ENCODE results near the gene HDGF.

Gene HDGF

DNA sequence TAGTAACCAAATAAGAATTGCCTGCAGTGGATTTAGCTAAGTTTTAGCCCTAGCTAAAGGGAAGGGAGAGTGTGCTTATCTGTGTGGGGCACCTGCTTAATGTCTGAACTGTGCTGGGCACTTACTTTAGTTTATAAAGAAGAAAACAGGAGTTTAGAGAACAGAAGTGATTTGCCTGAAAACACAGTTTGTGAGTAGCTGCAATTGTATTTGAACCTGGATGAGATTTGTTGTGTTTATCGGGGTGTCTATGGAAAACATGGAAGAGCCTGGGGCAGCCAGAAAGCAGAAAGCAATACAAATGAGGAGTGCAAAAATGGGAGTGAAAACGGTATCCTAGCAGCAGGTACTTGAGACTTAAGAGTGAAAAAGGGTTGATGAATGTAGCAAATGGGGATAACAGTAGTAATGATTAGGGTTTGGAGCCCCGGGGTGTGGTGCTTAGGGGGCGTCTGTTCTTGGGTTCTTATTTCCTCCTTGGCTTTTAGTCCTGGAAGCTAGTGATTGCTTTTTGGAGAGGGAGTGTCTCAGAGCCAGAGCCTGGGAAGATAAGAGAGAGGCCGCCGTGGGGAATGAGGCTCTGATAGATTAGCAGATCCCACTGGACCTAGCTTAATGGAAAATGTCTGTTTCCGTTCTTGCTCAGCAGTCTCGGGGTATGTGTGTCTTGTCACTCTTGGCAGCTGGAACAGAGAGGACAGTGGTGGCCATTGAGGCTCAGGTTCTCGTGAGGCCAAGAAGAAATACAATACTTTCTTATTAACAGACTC, 21.4 kb upstream of the HDGF start:
- TF ChIP-seq, protein P1, sequence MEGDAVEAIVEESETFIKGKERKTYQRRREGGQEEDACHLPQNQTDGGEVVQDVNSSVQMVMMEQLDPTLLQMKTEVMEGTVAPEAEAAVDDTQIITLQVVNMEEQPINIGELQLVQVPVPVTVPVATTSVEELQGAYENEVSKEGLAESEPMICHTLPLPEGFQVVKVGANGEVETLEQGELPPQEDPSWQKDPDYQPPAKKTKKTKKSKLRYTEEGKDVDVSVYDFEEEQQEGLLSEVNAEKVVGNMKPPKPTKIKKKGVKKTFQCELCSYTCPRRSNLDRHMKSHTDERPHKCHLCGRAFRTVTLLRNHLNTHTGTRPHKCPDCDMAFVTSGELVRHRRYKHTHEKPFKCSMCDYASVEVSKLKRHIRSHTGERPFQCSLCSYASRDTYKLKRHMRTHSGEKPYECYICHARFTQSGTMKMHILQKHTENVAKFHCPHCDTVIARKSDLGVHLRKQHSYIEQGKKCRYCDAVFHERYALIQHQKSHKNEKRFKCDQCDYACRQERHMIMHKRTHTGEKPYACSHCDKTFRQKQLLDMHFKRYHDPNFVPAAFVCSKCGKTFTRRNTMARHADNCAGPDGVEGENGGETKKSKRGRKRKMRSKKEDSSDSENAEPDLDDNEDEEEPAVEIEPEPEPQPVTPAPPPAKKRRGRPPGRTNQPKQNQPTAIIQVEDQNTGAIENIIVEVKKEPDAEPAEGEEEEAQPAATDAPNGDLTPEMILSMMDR (IDR thresholded peaks at IDR 0.05; ENCODE audit: insufficient read depth, low read length, poor library complexity, severe bottlenecking) = no peak
- peaks cover 3% of the 10 kb centered on the region for H3K36me3 ChIP-seq (ENCODE audit: control insufficient read depth, insufficient read depth, low read length)
- no peak overlapping the region for H3K4me3 ChIP-seq (replicated peaks; ENCODE audit: low read depth, low read length)
- H3K27me3 ChIP-seq (replicated peaks; ENCODE audit: control insufficient read depth, insufficient read depth, low read length) = no peaks in the 10 kb centered on the region
- no peak for DNase-seq (ENCODE audit: extremely low read depth, insufficient read length)

DNA sequence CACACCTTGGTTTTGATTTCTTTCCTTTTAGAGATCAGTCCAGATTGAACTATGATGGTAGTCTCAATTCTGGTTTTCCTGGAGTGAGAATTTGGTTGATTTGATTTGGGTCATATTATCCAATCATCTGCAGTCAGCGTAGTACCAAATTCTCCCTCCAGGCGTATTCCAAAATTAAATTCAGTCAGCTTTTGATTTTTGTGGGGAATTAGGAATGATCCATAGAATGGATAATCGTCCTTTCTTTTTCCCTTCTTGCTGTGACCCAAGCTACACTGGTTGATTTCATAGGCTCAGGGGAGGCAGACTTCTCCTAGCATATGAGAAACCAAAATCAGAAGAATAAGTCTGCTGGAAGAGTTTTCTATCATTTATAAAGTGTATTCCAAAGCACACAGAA, 20.7 kb upstream of the HDGF start:
- Histone ChIP-seq H3K4me3 (replicated peaks; ENCODE audit: low read depth, low read length) (no peak overlapping the region), H3K27me3 (replicated peaks; ENCODE audit: control insufficient read depth, insufficient read depth, low read length) (no peaks in the 10 kb centered on the region), H3K36me3 (ENCODE audit: control insufficient read depth, insufficient read depth, low read length) (peaks cover 3% of the 10 kb centered on the region)
- TF ChIP-seq, protein P1 (IDR thresholded peaks at IDR 0.05; ENCODE audit: insufficient read depth, low read length, poor library complexity, severe bottlenecking) = no peak
- DNase-seq (ENCODE audit: extremely low read depth, insufficient read length) = no peak

DNA sequence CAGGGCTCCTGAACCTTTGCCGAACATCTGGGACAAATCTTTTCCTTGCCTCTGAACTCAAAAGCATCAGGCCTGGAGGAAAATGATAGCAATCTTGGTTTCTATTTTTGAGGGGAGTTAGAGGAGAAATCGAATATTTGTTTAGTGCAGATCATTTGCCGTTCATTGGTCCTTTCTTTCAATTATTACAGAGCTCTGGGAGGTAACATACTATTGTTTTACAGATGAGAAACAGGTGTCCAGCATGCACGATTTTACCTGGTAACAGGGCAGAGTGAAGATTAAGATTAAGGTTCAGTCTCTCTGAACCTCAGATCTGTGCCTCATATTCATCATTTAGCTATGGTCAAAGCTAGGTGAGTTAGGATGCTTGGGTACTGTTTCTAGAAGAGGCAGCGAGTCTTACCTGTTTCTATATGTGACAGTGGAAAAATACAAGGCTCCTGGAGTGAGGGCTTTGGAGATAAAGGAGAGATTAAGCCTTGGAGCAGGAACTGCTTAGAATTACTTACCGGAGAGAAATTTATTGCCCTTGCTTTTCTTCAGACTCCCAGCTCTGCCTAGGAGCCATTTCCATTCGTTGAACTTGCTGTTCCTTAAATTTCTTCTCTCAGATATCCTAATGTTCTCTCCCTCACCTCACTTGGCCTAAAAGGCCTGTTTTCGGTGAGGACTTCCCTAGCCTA, 17.3 kb upstream of the HDGF start:
- Histone ChIP-seq H3K36me3 (ENCODE audit: control insufficient read depth, insufficient read depth, low read length) (peaks cover 3% of the 10 kb centered on the region), H3K4me3 (replicated peaks; ENCODE audit: low read depth, low read length) (peak overlapping the region; percentile 91), H3K27me3 (replicated peaks; ENCODE audit: control insufficient read depth, insufficient read depth, low read length) (no peaks in the 10 kb centered on the region)
- no peak for DNase-seq (ENCODE audit: extremely low read depth, insufficient read length)
- TF ChIP-seq, protein P1 (IDR thresholded peaks at IDR 0.05; ENCODE audit: insufficient read depth, low read length, poor library complexity, severe bottlenecking) = no peak

- H3K27me3 ChIP-seq (replicated peaks; ENCODE audit: control insufficient read depth, insufficient read depth, low read length) = no peaks in the 10 kb centered on the region
- DNase-seq (ENCODE audit: extremely low read depth, insufficient read length) = peak; percentile 52
- H3K36me3 ChIP-seq (ENCODE audit: control insufficient read depth, insufficient read depth, low read length) = peaks cover 3% of the 10 kb centered on the region
- H3K4me3 ChIP-seq (replicated peaks; ENCODE audit: low read depth, low read length) = peak overlapping the region; percentile 91
- TF ChIP-seq, protein P1 (IDR thresholded peaks at IDR 0.05; ENCODE audit: insufficient read depth, low read length, poor library complexity, severe bottlenecking) = no peak
These were observed 16.6 kb upstream of the HDGF start for GRCh38 chr1:156767879-156768604.

DNA sequence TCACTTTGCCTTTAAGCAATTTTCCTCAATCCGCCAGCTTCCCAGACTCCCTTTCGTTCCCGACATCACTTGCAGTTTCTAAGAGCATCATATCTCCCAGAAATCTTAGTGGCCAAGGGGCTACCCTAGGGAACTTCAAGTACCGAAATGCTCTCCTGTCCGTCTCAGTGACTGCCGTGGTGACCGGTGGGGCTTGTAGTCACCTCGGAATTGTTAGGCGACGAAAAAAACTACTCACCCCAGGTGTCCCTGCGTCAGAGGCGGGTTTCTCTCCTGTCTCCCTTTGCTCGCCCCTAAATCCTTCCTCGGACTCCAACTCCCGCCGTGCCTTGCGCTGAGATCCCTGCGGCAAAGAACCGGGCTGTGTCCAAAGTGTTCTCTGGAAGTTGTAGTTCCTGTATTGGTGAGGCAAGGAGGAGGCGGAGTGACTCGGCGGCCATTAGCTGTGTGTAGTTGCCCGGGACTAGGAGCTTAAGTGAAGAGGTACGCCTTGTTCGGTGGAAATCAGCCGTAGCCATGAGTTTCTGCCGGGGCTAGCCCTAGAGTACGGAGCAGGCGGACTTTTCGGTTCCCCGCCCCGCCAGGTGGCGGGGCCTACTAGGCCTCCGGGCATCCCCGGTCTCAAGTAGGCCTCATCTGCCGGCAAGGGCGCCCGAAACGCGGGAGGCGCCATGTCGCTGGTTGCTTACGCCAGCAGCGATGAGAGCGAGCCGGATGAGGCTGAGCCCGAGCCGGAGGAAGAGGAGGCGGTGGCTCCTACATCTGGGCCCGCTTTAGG, 15.8 kb upstream of the HDGF start, which contains the start of gene PRCC:
TSS of gene PRCC (plus strand) at position 435 of the 778 bp plus-strand sequence. CDS start at position 672, 237 bp downstream.
- TF ChIP-seq, protein P1 (IDR thresholded peaks at IDR 0.05; ENCODE audit: insufficient read depth, low read length, poor library complexity, severe bottlenecking) = no peak
- peak within 1 kb of the TSS; percentile 91 for H3K4me3 ChIP-seq (replicated peaks; ENCODE audit: low read depth, low read length)
- peaks cover 3% of the 10 kb centered on the region for H3K36me3 ChIP-seq (ENCODE audit: control insufficient read depth, insufficient read depth, low read length)

More for the DNA sequence above, 15.8 kb upstream of the HDGF start, which contains the start of gene PRCC:
- peak; percentile 96 for DNase-seq (ENCODE audit: extremely low read depth, insufficient read length)
- H3K27me3 ChIP-seq (replicated peaks; ENCODE audit: control insufficient read depth, insufficient read depth, low read length) = no peaks in the 10 kb centered on the region

All from GM06990 (cell line).